Activated CD4-positive, alpha-beta T cell treated with anti-CD3 and anti-CD28 coated beads, Interleukin-2, amount 50 U/mL, for 1 hour (primary cell): ENCODE data around the gene CHM.
"Not testable (repeated sequence)": the region's sequence is repeated elsewhere in the genome, so short reads cannot be mapped to it uniquely, and the experiment has no call there.

ENCODE experiments used
- DNase-seq: peaks from one replicate; pipeline ENCODE4 v3.0.0-alpha.2; 2020

Gene CHM

GRCh38 chrX:86047174-86047935 is at the start of gene CHM:
TSS of gene CHM (minus strand) at chrX:86047558. CDS start at chrX:86047532, 26 bp downstream.
- DNase-seq = peak; percentile 34

GRCh38 chrX:86078650-86079049 is 31.3 kb upstream of the CHM start:
- DNase-seq = no peak

GRCh38 chrX:86066998-86067397 is 19.6 kb upstream of the CHM start:
- no peak for DNase-seq

GRCh38 chrX:86061407-86061806 is 14.0 kb upstream of the CHM start:
- no peak for DNase-seq

- DNase-seq = no peak
Observed at GRCh38 chrX:86051741-86052140, 4.4 kb upstream of the CHM start.

GRCh38 chrX:86047936-86048280 is 550 bp upstream of the CHM start:
- peak; percentile 0 for DNase-seq

- no peak for DNase-seq
Observed at GRCh38 chrX:86044216-86044615, 3.1 kb downstream of the CHM start.

GRCh38 chrX:86039625-86040568 is 7.5 kb downstream of the CHM start:
- no peak for DNase-seq

GRCh38 chrX:86033385-86033784 is 14.0 kb downstream of the CHM start:
- DNase-seq = no peak

- no peak for DNase-seq
Observed at GRCh38 chrX:86028681-86029080, 18.7 kb downstream of the CHM start.

GRCh38 chrX:86023811-86024210 is 23.5 kb downstream of the CHM start:
- no peak for DNase-seq

GRCh38 chrX:86021652-86022289 is 25.6 kb downstream of the CHM start:
- no peak for DNase-seq

- no peak for DNase-seq
Observed at GRCh38 chrX:86016139-86016538, 31.2 kb downstream of the CHM start.

- not testable (repeated sequence) for DNase-seq
Observed at GRCh38 chrX:86014959-86015358, 32.4 kb downstream of the CHM start.

GRCh38 chrX:86014421-86014820 is 32.9 kb downstream of the CHM start:
- DNase-seq = no peak

- DNase-seq = no peak
Observed at GRCh38 chrX:86013792-86014191, 33.6 kb downstream of the CHM start.

GRCh38 chrX:86012188-86012587 is 35.2 kb downstream of the CHM start:
- no peak for DNase-seq

GRCh38 chrX:86009803-86010202 is 37.6 kb downstream of the CHM start:
- DNase-seq = not testable (repeated sequence)

GRCh38 chrX:86007891-86008290 is 39.5 kb downstream of the CHM start:
- not testable (repeated sequence) for DNase-seq

- DNase-seq = no peak
Observed at GRCh38 chrX:86002076-86002896, 45.1 kb downstream of the CHM start.

- DNase-seq = no peak
Observed at GRCh38 chrX:85998954-85999353, 48.4 kb downstream of the CHM start.

- DNase-seq = no peak
Observed at GRCh38 chrX:85996555-85996954, 50.8 kb downstream of the CHM start.

GRCh38 chrX:85995641-85996040 is 51.7 kb downstream of the CHM start:
- no peak for DNase-seq
